Left ventricle myocardium inferior (tissue), 1 donor: ENCODE data around the gene IQSEC3. TPM values are rescaled to one million over a fixed set of nuclear protein-coding genes. Genes with fewer than 3 reads are reported as not detected.

ENCODE experiments used
- DNase-seq: peaks from one replicate; pipeline ENCODE4 v3.0.0-alpha.2; 2020
- H3K27ac ChIP-seq: fragments of 200-600 bp; replicated peaks from 2 replicates; pipeline ENCODE4 v1.8.0; 2021
- H3K27me3 ChIP-seq: fragments of 200-600 bp; 2 replicates; pipeline ENCODE4 v1.8.0; 2021; ENCODE audit warnings: low read depth
- H3K36me3 ChIP-seq: fragments of 200-600 bp; 2 replicates; pipeline ENCODE4 v1.8.0; 2021
- H3K4me1 ChIP-seq: fragments of 200-600 bp; 2 replicates; pipeline ENCODE4 v1.8.0; 2021
- H3K4me3 ChIP-seq: fragments of 200-600 bp; 2 replicates; pipeline ENCODE4 v1.8.0; 2021; ENCODE audit warnings: mild to moderate bottlenecking, moderate library complexity
- H3K9me3 ChIP-seq: fragments of 200-600 bp; replicated peaks from 2 replicates; pipeline ENCODE4 v1.8.0; 2021
- CTCF ChIP-seq: fragments of 200-600 bp; IDR thresholded peaks from 2 replicates; pipeline ENCODE4 v1.8.0; 2021; ENCODE audit warnings: antibody characterized with exemption, mild to moderate bottlenecking, borderline replicate concordance
- intact Hi-C: fragments of 100-400 bp; cut with micrococcal nuclease; formaldehyde crosslinking; loops from one replicate; pipeline ENCODE4 v1.11.0; 2022
- total RNA-seq: library from RNA; stranded (reverse); fragmentation: NEBNext Ultra II Directional; extraction: Animal tissue kit (Norgen Biotek cat#: 25700); gene quantifications from one replicate; pipeline ENCODE4 v1.2.1, GENCODE V29; 2021
- donor health status: DM: no; HTN: yes; CAD: no; lungs with severe emphysema.

The IQSEC3 gene
- total RNA-seq, 1 donor from 2014 or later: 0.69 TPM

GRCh38 chr12:144650-145284 is 78.2 kb downstream of the IQSEC3 start:
- peaks cover 29% of the 10 kb centered on the region for H3K27me3 ChIP-seq
- DNase-seq: no peak
- no peak for TF ChIP-seq CTCF
- no peak overlapping the region for H3K27ac ChIP-seq
- H3K9me3 ChIP-seq: no peaks in the 10 kb centered on the region
- no peaks in the 10 kb centered on the region for H3K36me3 ChIP-seq
- H3K4me3 ChIP-seq: no peak overlapping the region
- peaks cover 5% of the 10 kb centered on the region for H3K4me1 ChIP-seq
- intact Hi-C loops: no loop called here

- Histone ChIP-seq H3K4me1 (no peaks in the 10 kb centered on the region), H3K36me3 (no peaks in the 10 kb centered on the region), H3K27me3 (peaks cover 25% of the 10 kb centered on the region), H3K9me3 (no peaks in the 10 kb centered on the region), H3K27ac (no peak overlapping the region), H3K4me3 (no peak overlapping the region)
- no peak for DNase-seq
- TF ChIP-seq CTCF: no peak
- intact Hi-C loops: no loop called here
Observed at GRCh38 chr12:145369-145960, 78.9 kb downstream of the IQSEC3 start.

- Histone ChIP-seq H3K36me3 (no peaks in the 10 kb centered on the region), H3K4me1 (no peaks in the 10 kb centered on the region), H3K9me3 (no peaks in the 10 kb centered on the region), H3K27me3 (peaks cover 18% of the 10 kb centered on the region), H3K4me3 (no peak overlapping the region), H3K27ac (no peak overlapping the region)
- no peak for TF ChIP-seq CTCF
- intact Hi-C loops: no loop called here
- no peak for DNase-seq
Observed at GRCh38 chr12:147242-147641, 80.7 kb downstream of the IQSEC3 start.

- Histone ChIP-seq H3K27me3 (peaks cover 20% of the 10 kb centered on the region), H3K36me3 (no peaks in the 10 kb centered on the region), H3K4me1 (no peaks in the 10 kb centered on the region), H3K27ac (no peak overlapping the region), H3K4me3 (no peak overlapping the region), H3K9me3 (no peaks in the 10 kb centered on the region)
- no peak for TF ChIP-seq CTCF
- intact Hi-C loops: no loop called here
- no peak for DNase-seq
Observed at GRCh38 chr12:148676-149416, 82.3 kb downstream of the IQSEC3 start.

- intact Hi-C loops: no loop called here
- no peak overlapping the region for H3K4me3 ChIP-seq
- peaks cover 20% of the 10 kb centered on the region for H3K27me3 ChIP-seq
- no peaks in the 10 kb centered on the region for H3K9me3 ChIP-seq
- H3K27ac ChIP-seq: no peak overlapping the region
- no peaks in the 10 kb centered on the region for H3K4me1 ChIP-seq
- no peaks in the 10 kb centered on the region for H3K36me3 ChIP-seq
- no peak for TF ChIP-seq CTCF
- no peak for DNase-seq
Observed at GRCh38 chr12:151579-151978, 85.0 kb downstream of the IQSEC3 start.
